B cell (primary cell): Measurements from ENCODE around the gene MAIP1.

ENCODE experiments used
- CTCF ChIP-seq: fragments of 200-600 bp; IDR thresholded peaks from one replicate; pipeline ENCODE4 v1.8.0; 2022; ENCODE audit warnings: antibody characterized with exemption, mild to moderate bottlenecking
- EZH2 ChIP-seq: IDR thresholded peaks from 2 replicates; pipeline ENCODE4 v1.6.1; 2012; ENCODE audit warnings: borderline replicate concordance, low read depth, mild to moderate bottlenecking, moderate library complexity, low read length; ENCODE audit not compliant: insufficient read depth, poor library complexity, severe bottlenecking

- TF ChIP-seq EZH2 (no peak), CTCF (no peak)
These were observed 40.9 kb upstream of the MAIP1 start for GRCh38 chr2:199914372-199914958.
